HCT116 (cell line): ENCODE data around the gene RAI14. TPM values are rescaled to one million over a fixed set of nuclear protein-coding genes. Genes with fewer than 3 reads are reported as not detected.

ENCODE experiments used
- ATAC-seq: fragments of 200-7000 bp; cut with Tn5 transposase; 2 replicates; pipeline ENCODE4 v1.9.1; 2020; ENCODE audit warnings: mild to moderate bottlenecking, moderate library complexity
- BruUV-seq: library from RNA; stranded (reverse); fragments of 400-500 nt; replicated peaks from 2 replicates; lab custom pipeline; 2021; lab: Mats Ljungman, UMichigan
- CTCF ChIA-PET: fragments of 300-600 bp; sonication (Branson Sonifier 250); formaldehyde crosslinking; loops from one replicate; lab custom pipeline; 2021; ENCODE audit warnings: antibody characterized with exemption; lab: Charles Lee
- POLR2A ChIA-PET: fragments of 300-600, 350-600 bp; sonication (Branson Sonifier 250); formaldehyde crosslinking; loops from one replicate; lab custom pipeline; 2021; ENCODE audit warnings: antibody characterized with exemption; lab: Charles Lee
- RAD21 ChIA-PET, 2 experiments: fragments of 300-600 bp; sonication (Branson Sonifier 250); formaldehyde crosslinking; loops; one replicate each; lab custom pipeline; 2023; ENCODE audit warnings: low total read pairs in 2 of 2; ENCODE audit not compliant: uncharacterized antibody in 2 of 2, unreplicated experiment in 2 of 2, low non-redundant PET in 1 of 2; lab: Charles Lee
- DNase-seq: peaks from one replicate; pipeline ENCODE4 v3.0.0-alpha.2; 2010; ENCODE audit warnings: low read depth, low spot score
- H2AFZ ChIP-seq: fragments of 200-600 bp; shearing (Covaris generic), sonication (generic); 2 replicates; pipeline ENCODE4 v1.6.1; 2017; ENCODE audit warnings: low read depth, mixed run types, mixed read lengths, antibody characterized with exemption, low read length; ENCODE audit not compliant: poor library complexity, severe bottlenecking
- H3K27ac ChIP-seq: 2 replicates; pipeline ENCODE4 v1.5.1; 2012; ENCODE audit warnings: low read depth, low read length
- H3K27me3 ChIP-seq: fragments of 200-600 bp; sonication (generic); 2 replicates; pipeline ENCODE4 v1.6.1; 2016; ENCODE audit warnings: mixed run types, low read length, mixed read lengths; ENCODE audit not compliant: insufficient read depth
- H3K36me3 ChIP-seq, 2 experiments: fragments of 200-500 bp in 1 of 2; fragments of 200-600 bp in 1 of 2; sonication (Bioruptor generic) in 1 of 2; sonication (generic) in 1 of 2; 2 replicates each; pipeline versions ENCODE4 v1.5.1 to v1.6.1; 2014 to 2016; ENCODE audit warnings: low read length in 2 of 2, inconsistent platforms in 1 of 2, mixed read lengths in 1 of 2, mixed run types in 1 of 2; ENCODE audit not compliant: insufficient read depth in 2 of 2, control insufficient read depth in 1 of 2
- H3K4me1 ChIP-seq, 2 experiments: fragments of 200-600 bp in 1 of 2; sonication (generic) in 1 of 2; 2 replicates each; pipeline versions ENCODE4 v1.5.1 to v1.6.1; 2012 to 2017; ENCODE audit warnings: low read length in 2 of 2, inconsistent platforms in 1 of 2, mild to moderate bottlenecking in 1 of 2, mixed read lengths in 1 of 2, mixed run types in 1 of 2, moderate library complexity in 1 of 2; ENCODE audit not compliant: insufficient read depth in 2 of 2, control insufficient read depth in 1 of 2
- H3K4me2 ChIP-seq: fragments of 200-600 bp; sonication (generic); 2 replicates; pipeline ENCODE4 v1.6.1; 2017; ENCODE audit warnings: mixed run types, low read length, mixed read lengths
- H3K4me3 ChIP-seq, 2 experiments: fragments of 200-600 bp in 1 of 2; sonication (generic) in 1 of 2; replicated peaks in 1 of 2; 2 replicates each; pipeline ENCODE4 v1.5.1; 2011 to 2016; ENCODE audit warnings: low read length in 2 of 2, control low read depth in 1 of 2, low read depth in 1 of 2, mild to moderate bottlenecking in 1 of 2, mixed read lengths in 1 of 2, mixed run types in 1 of 2
- H3K79me2 ChIP-seq: fragments of 200-600 bp; sonication (generic); 2 replicates; pipeline ENCODE4 v1.6.1; 2017; ENCODE audit warnings: mild to moderate bottlenecking, mixed run types, low read length, moderate library complexity, mixed read lengths; ENCODE audit not compliant: insufficient read depth
- H3K9ac ChIP-seq: fragments of 200-600 bp; sonication (generic); 2 replicates; pipeline ENCODE4 v1.6.1; 2016; ENCODE audit warnings: low read length, mixed read lengths
- H3K9me2 ChIP-seq: fragments of 200-600 bp; sonication (generic), shearing (Covaris generic); 2 replicates; pipeline ENCODE4 v1.6.1; 2017; ENCODE audit warnings: mixed run types, mild to moderate bottlenecking, moderate library complexity; ENCODE audit not compliant: insufficient read depth
- H3K9me3 ChIP-seq, 2 experiments: fragments of 200-500 bp in 1 of 2; fragments of 200-600 bp in 1 of 2; sonication (Bioruptor generic) in 1 of 2; sonication (generic) in 1 of 2; 2 replicates each; pipeline ENCODE4 v1.6.1; 2014 to 2017; ENCODE audit warnings: low read length in 2 of 2, mixed read lengths in 2 of 2, inconsistent platforms in 1 of 2, low read depth in 1 of 2, mild to moderate bottlenecking in 1 of 2, mixed run types in 1 of 2, moderate library complexity in 1 of 2; ENCODE audit not compliant: control insufficient read depth in 1 of 2, insufficient read depth in 1 of 2
- H4K20me1 ChIP-seq: fragments of 200-600 bp; sonication (generic), shearing (Covaris generic); 2 replicates; pipeline ENCODE4 v1.6.1; 2017; ENCODE audit warnings: mixed run types, mild to moderate bottlenecking, moderate library complexity; ENCODE audit not compliant: insufficient read depth
- CBX3 ChIP-seq: IDR thresholded peaks from 2 replicates; pipeline ENCODE4 v1.6.1; 2012; ENCODE audit warnings: low read depth
- ELF1 ChIP-seq: IDR thresholded peaks from 2 replicates; pipeline ENCODE4 v1.6.1; 2012; ENCODE audit warnings: low read depth, borderline replicate concordance
- EZH2 ChIP-seq: fragments of 200-600 bp; sonication (generic); IDR thresholded peaks from 2 replicates; pipeline ENCODE4 v1.6.1; 2017; ENCODE audit warnings: antibody characterized with exemption, mixed run types
- EZH2phosphoT487 ChIP-seq: fragments of 200-600 bp; IDR thresholded peaks from 2 replicates; pipeline ENCODE4 v1.6.1; 2018; ENCODE audit warnings: antibody characterized with exemption, borderline replicate concordance
- FOSL1 ChIP-seq: IDR thresholded peaks from 2 replicates; pipeline ENCODE4 v1.6.1; 2012; ENCODE audit warnings: low read depth
- JUND ChIP-seq: IDR thresholded peaks from 2 replicates; pipeline ENCODE4 v1.6.1; 2012
- SIN3A ChIP-seq: IDR thresholded peaks from 2 replicates; pipeline ENCODE4 v1.6.1; 2012; ENCODE audit warnings: low read depth
- TCF7L2 ChIP-seq: IDR thresholded peaks from 2 replicates; pipeline ENCODE4 v1.7.0; 2011; ENCODE audit warnings: borderline replicate concordance, inconsistent platforms; ENCODE audit not compliant: insufficient read depth, insufficient read length; ENCODE audit errors: extremely low read depth
- YY1 ChIP-seq: IDR thresholded peaks from 2 replicates; pipeline ENCODE4 v1.6.1; 2011; ENCODE audit warnings: low read length, low read depth, moderate library complexity, mild to moderate bottlenecking; ENCODE audit not compliant: insufficient replicate concordance; ENCODE audit errors: extremely low read depth
- intact Hi-C: fragments of 100-400 bp; cut with micrococcal nuclease; formaldehyde crosslinking; loops from 2 replicates; pipeline ENCODE4 v1.10.0; 2022
- total RNA-seq: library from RNA; stranded (reverse); gene quantifications from one replicate; pipeline ENCODE4 v1.2.1, GENCODE V29; 2021; ENCODE audit not compliant: unreplicated experiment
- TF ChIP-seq, protein P1 (sequence below), 3 experiments: fragments of 200-600 bp in 1 of 3; sonication (generic) in 1 of 3; IDR thresholded peaks in 2 of 3; conservative IDR thresholded peaks in 1 of 3; 2 replicates each; pipeline ENCODE4 v1.5.1; 2012 to 2017; ENCODE audit warnings: low read depth in 2 of 3, low read length in 2 of 3, antibody characterized with exemption in 1 of 3, borderline replicate concordance in 1 of 3, control low read depth in 1 of 3, mild to moderate bottlenecking in 1 of 3, mixed read lengths in 1 of 3, mixed run types in 1 of 3, moderate library complexity in 1 of 3; ENCODE audit not compliant: insufficient read depth in 1 of 3
- TF ChIP-seq, protein P2 (sequence below): IDR thresholded peaks from 2 replicates; pipeline ENCODE4 v1.6.1; 2012

The RAI14 gene
- total RNA-seq, 1 experiment from 2014 or later = 47.9 TPM

DNA sequence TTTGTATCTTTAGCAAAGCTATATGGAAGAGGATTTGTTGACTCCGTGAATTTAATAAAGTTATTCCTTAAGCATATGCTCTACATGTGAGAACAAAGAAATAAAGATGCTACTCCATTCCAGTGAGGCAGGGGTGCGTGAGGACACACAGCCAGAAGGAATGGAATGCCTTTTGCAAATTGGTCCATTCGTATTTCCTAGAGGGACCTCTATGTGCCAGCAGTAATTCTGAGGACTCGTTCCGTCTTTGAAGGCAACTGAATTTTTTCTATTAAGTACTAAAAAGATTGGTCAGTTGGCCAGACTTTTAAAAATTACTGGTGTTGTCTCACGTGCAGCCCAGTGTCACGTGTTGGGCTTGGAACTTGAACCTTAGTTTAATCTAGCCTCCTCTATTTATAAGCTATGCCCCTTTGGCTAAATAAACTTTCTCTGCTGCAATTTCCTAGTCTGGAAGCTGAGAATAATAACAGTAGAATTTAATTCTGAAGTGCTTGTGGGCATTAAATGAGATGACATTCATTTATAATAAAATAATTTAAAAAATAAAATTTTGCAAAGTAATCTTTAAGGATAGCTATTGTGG lies 13.9 kb downstream of the RAI14 start:
- RAD21 ChIA-PET = no interaction called here

GRCh38 chr5:34672196-34672595 lies 16.1 kb downstream of the RAI14 start:
- ChIA-PET CTCF (no interaction called here), RAD21 (no interaction called here)
- no TSS peak for BruUV-seq
- Histone ChIP-seq H3K9ac (no peak overlapping the region), H2AFZ (no peak overlapping the region), H3K9me2 (no peaks in the 10 kb centered on the region), H3K79me2 (peaks cover 78% of the 10 kb centered on the region), H3K36me3 (no peaks in the 10 kb centered on the region; a peak in 1 of 4 replicates), H4K20me1 (no peaks in the 10 kb centered on the region), H3K27ac (no peak overlapping the region), H3K9me3 (no peaks in the 10 kb centered on the region), H3K27me3 (no peaks in the 10 kb centered on the region), H3K4me2 (no peak overlapping the region)
- ATAC-seq = no peak
- TF ChIP-seq, protein P1, sequence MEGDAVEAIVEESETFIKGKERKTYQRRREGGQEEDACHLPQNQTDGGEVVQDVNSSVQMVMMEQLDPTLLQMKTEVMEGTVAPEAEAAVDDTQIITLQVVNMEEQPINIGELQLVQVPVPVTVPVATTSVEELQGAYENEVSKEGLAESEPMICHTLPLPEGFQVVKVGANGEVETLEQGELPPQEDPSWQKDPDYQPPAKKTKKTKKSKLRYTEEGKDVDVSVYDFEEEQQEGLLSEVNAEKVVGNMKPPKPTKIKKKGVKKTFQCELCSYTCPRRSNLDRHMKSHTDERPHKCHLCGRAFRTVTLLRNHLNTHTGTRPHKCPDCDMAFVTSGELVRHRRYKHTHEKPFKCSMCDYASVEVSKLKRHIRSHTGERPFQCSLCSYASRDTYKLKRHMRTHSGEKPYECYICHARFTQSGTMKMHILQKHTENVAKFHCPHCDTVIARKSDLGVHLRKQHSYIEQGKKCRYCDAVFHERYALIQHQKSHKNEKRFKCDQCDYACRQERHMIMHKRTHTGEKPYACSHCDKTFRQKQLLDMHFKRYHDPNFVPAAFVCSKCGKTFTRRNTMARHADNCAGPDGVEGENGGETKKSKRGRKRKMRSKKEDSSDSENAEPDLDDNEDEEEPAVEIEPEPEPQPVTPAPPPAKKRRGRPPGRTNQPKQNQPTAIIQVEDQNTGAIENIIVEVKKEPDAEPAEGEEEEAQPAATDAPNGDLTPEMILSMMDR (IDR thresholded peaks at IDR 0.05 in 2 of 3, conservative IDR thresholded peaks at IDR 0.05 in 1 of 3; ENCODE audit: borderline replicate concordance in 1 of 3, insufficient read depth in 1 of 3, low read depth in 2 of 3, low read length in 2 of 3) = no peak
- no peak for TF ChIP-seq ELF1
- TF ChIP-seq YY1 = no peak
- TF ChIP-seq, all 23 proteins: peak for 0
- intact Hi-C loops = no loop called here
- no peak for DNase-seq
- Histone ChIP-seq H3K4me3 (no peak overlapping the region), H3K4me1 (peaks cover 0 to 9% of the 10 kb centered on the region in 2 experiments; a peak in 1 of 4 replicates)
- POLR2A ChIA-PET = no interaction called here

More for the DNA sequence above, 13.9 kb downstream of the RAI14 start:
- peaks cover 81% of the 10 kb centered on the region for H3K79me2 ChIP-seq
- H3K9me3 ChIP-seq = no peaks in the 10 kb centered on the region
- TF ChIP-seq FOSL1 (no peak), CBX3 (no peak), TCF7L2 (no peak), JUND (no peak), EZH2phosphoT487 (no peak), EZH2 (no peak), SIN3A (no peak), YY1 (no peak), ELF1 (no peak)
- TF ChIP-seq, protein P2, sequence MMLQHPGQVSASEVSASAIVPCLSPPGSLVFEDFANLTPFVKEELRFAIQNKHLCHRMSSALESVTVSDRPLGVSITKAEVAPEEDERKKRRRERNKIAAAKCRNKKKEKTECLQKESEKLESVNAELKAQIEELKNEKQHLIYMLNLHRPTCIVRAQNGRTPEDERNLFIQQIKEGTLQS = no peak
- TF ChIP-seq, all 23 proteins: peak for 0
- POLR2A ChIA-PET = no interaction called here
- CTCF ChIA-PET = interaction anchor here (1.0 kb wide), 1 partner anchor 10 kb away, joined by 3 read pairs; no protein-coding TSS in a partner anchor
- Histone ChIP-seq H2AFZ (no peak overlapping the region), H3K9ac (no peak overlapping the region), H3K9me2 (no peaks in the 10 kb centered on the region), H4K20me1 (no peaks in the 10 kb centered on the region; the same call in 1 of the 2 replicates), H3K4me3 (no peak overlapping the region), H3K27me3 (no peaks in the 10 kb centered on the region), H3K4me2 (no peak overlapping the region), H3K4me1 (peaks cover 0 to 9% of the 10 kb centered on the region in 2 experiments; a peak in 1 of 4 replicates), H3K27ac (no peak overlapping the region), H3K36me3 (no peaks in the 10 kb centered on the region; a peak in 2 of 4 replicates)
- BruUV-seq = no TSS peak
- intact Hi-C loops = no loop called here
- ATAC-seq (no peak), DNase-seq (no peak)
